DOHH2 (cell line): Measurements from ENCODE around the gene BBS9.
A peak's percentile ranks its signal among the peaks of the same experiment; 100 is the strongest.

Experiments
- EZH2phosphoT487 ChIP-seq: fragments of 200-600 bp; sonication (generic); IDR thresholded peaks from 2 replicates; pipeline ENCODE4 v1.6.1; 2017; ENCODE audit warnings: borderline replicate concordance, mild to moderate bottlenecking, antibody characterized with exemption, low read length, moderate library complexity, mixed read lengths
- TF ChIP-seq, protein P1 (sequence below): fragments of 200-600 bp; sonication (generic); IDR thresholded peaks from one replicate; pipeline ENCODE4 v1.5.1; 2014; ENCODE audit warnings: antibody characterized with exemption, mild to moderate bottlenecking, low read depth, low read length; ENCODE audit not compliant: poor library complexity, severe bottlenecking

- TF ChIP-seq, protein P1, sequence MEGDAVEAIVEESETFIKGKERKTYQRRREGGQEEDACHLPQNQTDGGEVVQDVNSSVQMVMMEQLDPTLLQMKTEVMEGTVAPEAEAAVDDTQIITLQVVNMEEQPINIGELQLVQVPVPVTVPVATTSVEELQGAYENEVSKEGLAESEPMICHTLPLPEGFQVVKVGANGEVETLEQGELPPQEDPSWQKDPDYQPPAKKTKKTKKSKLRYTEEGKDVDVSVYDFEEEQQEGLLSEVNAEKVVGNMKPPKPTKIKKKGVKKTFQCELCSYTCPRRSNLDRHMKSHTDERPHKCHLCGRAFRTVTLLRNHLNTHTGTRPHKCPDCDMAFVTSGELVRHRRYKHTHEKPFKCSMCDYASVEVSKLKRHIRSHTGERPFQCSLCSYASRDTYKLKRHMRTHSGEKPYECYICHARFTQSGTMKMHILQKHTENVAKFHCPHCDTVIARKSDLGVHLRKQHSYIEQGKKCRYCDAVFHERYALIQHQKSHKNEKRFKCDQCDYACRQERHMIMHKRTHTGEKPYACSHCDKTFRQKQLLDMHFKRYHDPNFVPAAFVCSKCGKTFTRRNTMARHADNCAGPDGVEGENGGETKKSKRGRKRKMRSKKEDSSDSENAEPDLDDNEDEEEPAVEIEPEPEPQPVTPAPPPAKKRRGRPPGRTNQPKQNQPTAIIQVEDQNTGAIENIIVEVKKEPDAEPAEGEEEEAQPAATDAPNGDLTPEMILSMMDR: peak; percentile 80
- TF ChIP-seq EZH2phosphoT487: no peak
Observed at GRCh38 chr7:33185786-33186185, 56.4 kb downstream of the BBS9 start.
